Measurements from ENCODE around the gene SH3TC2.

DNA sequence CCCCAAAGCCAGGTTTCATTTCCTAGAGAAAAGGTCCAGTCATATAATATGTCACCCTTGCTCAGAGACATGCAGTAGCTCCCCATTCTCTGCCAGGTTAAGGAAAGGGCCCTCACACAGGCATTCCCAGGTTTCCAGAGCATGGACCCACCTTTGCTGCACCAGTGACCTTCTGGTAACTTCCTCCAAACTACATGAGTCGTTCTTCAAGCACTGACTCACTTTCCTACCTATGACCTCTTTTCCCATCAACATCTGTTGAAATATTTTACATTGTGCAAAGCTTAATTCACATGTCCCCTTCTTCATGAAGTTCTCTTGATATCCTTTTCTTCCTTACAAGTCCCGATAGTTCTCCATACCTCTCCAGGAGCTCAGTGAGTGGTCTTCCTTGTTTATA, 25.9 kb downstream of the SH3TC2 start:
- TF ChIP-seq CTCF (IDR thresholded peaks at IDR 0.05) (no peak), POLR2A (IDR thresholded peaks at IDR 0.05) (no peak)
